C4-2B (cell line): ENCODE data around the gene PDZRN4.

Experiments
- ZFX ChIP-seq: fragments of 450-650 bp; IDR thresholded peaks from 2 replicates; pipeline ENCODE4 v1.6.1; 2017
- TF ChIP-seq, protein P1 (sequence below): fragments of 450-650 bp; conservative IDR thresholded peaks from 2 replicates; pipeline ENCODE4 v1.5.1; 2017; ENCODE audit warnings: mild to moderate bottlenecking

DNA sequence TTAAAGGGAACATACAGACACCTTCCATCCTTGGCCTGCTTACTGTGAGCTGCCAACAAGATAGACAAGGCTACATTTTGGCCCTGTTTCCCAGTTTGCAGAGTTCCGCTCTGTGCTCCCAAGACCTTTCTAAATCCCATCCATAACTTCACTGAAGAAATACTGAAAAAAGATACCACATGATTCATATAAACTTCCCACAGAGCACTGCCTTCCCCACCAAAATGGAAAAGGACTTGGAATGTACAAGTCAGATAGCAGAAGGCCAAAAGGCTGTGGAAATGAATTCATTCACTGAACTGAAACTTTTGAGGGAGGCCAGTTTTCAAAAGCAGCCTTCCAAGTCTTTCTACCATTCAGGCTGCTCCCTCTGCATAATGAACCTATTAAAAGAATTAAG, 29.6 kb downstream of the PDZRN4 start:
- TF ChIP-seq, protein P1, sequence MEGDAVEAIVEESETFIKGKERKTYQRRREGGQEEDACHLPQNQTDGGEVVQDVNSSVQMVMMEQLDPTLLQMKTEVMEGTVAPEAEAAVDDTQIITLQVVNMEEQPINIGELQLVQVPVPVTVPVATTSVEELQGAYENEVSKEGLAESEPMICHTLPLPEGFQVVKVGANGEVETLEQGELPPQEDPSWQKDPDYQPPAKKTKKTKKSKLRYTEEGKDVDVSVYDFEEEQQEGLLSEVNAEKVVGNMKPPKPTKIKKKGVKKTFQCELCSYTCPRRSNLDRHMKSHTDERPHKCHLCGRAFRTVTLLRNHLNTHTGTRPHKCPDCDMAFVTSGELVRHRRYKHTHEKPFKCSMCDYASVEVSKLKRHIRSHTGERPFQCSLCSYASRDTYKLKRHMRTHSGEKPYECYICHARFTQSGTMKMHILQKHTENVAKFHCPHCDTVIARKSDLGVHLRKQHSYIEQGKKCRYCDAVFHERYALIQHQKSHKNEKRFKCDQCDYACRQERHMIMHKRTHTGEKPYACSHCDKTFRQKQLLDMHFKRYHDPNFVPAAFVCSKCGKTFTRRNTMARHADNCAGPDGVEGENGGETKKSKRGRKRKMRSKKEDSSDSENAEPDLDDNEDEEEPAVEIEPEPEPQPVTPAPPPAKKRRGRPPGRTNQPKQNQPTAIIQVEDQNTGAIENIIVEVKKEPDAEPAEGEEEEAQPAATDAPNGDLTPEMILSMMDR, result no peak
- no peak for TF ChIP-seq ZFX
